GM18508 (cell line): ENCODE results near the gene CEP162.
"Not testable (repeated sequence)": the region's sequence is repeated elsewhere in the genome, so short reads cannot be mapped to it uniquely, and the experiment has no call there.

Experiments used
- ATAC-seq: cut with Tn5 transposase; IDR thresholded peaks from one replicate; pipeline ENCODE4 v1.9.1; 2021; ENCODE audit warnings: moderate number of reproducible peaks; ENCODE audit not compliant: insufficient read depth, unreplicated experiment

The CEP162 gene

DNA sequence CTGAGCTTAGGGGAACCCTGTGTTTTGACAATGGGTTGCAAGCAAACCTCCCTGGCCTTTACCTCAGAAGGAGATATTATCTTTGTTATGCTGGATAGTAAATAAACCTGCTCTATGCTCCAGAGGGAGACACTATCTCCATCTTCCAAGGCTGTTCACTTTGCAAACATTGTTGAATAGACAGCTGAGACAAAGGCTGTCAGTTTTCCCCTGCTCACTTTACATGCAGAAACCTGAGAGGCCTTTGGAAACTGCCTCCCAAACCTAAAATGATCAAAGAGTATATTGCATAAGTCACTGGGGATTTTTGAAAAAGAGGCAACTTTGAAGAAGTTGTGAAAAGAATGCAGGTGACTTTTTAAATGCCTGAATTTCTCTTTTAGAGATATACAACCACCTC lies 132.3 kb downstream of the CEP162 start:
- no peak for ATAC-seq

DNA sequence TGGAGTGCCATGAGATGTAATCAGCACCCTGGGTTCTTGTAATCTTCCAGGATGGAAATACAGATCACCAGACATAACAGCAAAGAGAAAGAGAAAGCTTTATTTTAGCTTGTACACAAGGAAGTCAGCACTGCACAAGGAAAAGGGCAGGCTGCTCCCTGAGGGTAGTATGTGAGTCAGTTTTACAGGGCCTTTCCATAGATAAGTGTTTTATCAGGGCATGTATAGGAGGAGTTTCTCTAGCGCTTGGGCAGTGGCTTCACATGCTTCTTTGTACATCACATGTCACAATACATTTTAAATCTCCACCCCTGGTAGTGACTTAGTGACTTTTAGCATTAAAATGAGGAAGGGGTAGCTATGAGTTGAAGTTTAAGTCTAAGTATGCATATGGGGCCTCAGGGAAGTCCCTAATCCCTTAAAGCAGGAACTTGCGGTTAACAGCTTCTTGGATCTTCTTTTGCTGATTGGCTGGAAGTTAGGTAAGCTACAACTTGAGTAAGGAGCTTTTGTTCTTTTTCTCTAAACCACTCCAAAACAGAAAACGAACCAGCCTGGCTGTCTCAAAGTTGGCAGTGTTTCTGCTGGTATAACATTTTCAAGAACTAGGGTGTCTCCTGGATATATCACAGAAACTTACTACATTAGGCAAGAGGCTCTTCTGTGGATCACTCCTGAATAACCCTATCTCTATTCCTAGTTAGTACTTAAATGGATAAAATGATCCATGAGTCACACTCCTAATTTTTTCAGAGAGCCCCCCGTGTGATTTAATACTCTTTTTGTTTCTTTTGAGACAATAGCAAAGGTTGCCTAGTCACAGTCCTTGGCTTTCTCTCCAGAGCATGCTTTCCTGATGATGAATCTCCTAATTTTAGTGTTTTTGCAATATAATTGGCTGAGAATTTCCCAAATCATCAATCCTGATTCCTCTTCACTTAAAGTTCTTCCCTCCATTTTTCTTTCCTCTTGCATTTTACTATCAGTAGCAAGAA lies 133.7 kb downstream of the CEP162 start:
- no peak for ATAC-seq

DNA sequence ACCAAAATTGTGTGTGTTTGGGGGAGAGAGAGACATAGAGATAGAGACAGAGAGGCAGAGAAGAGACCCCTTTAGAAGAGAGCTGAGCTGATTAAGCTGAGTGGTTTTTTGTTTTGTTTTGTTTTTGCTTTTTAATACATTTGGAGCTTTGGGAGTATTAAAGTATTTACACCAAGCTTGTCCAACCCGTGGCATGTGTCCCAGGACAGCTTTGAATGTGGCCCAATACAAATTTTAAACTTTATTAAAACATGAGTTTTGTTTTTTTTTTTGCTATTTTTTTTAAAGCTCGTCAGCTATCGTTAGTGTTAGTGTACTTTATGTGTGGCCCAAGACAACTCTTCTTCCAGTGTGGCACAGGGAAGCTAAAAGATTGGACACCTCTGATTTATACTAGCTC lies 137.9 kb downstream of the CEP162 start:
- ATAC-seq: no peak

DNA sequence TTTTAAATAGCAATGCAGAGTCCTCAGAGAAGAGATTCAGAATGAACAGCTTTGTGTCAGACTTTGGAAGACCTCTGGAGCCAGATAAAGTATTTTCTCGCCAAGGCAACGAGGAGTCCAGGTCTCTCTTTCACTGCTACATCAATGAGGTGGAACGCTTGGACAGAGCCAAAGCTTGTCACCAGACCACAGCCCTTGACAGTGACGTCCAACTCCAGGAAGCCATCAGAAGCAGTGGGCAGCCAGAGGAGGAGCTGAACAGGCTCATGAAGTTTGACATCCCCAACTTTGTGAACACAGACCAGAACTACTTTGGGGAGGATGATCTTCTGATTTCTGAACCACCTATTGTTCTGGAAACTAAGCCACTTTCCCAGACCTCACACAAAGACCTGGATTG lies 138.4 kb downstream of the CEP162 start:
- ATAC-seq: no peak

DNA sequence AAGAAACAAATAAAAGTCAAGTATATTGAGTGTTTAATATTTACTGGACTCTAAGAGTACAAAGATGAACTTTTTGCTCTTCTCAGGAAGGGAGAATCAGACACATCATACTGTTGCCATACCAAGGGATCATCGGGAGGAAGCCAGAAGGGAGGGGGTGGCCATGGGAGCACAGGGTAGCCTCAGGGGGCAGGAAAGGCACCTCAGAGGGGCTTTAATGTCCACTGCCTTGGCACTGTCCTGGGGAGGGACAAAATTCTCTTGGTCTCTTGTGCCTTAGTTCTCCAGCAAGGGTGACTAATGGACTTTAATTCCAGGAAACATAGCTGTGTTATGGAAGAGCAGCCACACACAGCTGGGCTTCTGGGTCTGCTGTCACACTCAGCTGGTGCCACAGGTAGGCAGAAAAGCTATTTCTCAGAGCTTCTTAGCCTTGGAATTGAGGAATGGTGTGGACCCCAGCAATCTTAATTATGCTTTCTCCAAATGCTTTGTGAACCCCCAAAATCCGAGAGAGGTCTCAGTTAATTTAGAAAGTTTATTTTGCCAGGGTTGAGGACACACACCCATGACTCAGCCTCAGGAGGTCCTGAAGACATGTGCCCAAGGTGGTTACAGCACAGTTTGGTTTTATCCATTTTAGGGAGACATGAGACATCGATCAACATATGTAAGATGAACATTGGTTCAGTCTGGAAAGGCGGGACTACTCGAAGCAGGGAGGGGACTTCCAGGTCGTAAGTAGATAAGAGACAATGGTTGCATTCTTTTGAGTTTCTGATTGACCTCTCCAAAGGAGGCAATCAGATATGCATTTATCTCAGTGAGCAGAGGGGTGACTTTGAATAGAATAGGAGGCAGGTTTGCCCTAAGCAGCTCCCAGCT lies 140.7 kb downstream of the CEP162 start:
- no peak for ATAC-seq

DNA sequence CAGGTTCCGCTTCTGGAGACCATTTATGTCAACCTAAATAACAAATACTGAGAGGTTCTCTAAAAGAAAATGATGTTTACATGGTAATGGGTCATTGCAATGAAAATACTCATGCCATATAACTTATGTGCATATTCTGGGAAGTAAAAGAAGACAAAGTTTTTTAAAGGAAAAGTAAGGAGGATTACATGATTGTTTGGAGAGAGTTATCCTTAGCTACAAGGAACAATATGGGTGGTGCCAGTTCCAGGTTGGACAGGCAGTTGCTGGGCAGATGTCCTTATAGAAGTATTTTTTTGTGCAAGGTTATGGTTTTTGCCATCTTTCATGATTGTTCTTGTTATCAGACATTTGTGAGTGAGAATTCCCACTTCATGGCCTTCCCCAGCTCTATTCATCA lies 141.4 kb downstream of the CEP162 start:
- ATAC-seq: no peak

DNA sequence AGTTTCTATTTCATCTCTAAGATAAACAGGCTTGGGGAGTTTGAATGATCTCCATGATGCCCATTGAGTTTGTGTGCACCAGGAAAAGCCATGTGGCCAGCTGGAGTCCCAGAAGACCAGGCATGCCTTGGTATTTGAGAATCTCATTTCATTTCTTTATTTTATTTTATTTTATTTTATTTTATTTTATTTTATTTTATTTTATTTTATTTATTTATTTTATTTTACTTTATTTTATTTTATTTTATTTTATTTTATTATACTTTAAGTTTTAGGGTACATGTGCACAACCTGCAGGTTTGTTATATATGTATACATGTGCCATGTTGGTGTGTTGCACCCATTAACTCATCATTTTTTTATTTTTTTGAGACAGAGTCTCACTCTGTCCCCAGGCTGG lies 142.7 kb downstream of the CEP162 start:
- not testable (repeated sequence) for ATAC-seq

DNA sequence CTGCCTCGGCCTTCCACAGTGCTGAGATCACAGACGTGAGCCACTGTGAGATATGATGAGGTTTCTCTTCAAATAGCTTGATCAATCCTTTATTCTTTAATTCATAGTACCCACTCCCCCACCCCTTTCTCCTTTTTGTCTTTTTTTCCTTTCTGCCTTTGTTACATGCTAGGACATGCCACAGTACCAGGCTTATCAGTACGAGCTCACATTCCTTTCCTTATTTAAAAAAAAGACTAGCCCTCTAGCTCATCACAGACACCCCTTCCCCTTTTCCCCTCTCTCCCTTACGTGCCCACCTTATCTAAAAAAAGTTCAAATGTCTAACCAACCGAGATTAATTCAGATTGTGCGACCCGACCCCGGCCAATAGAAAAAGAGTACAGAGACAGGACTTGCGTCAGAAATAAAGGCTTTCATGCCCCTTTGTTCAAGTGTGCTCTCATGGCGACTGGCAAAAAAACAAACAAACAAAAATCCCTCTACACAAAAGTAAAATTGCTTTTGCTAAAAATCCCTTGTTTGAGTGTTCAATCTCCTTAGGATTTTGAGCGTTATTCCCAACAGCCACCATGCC lies 144.7 kb downstream of the CEP162 start:
- no peak for ATAC-seq

DNA sequence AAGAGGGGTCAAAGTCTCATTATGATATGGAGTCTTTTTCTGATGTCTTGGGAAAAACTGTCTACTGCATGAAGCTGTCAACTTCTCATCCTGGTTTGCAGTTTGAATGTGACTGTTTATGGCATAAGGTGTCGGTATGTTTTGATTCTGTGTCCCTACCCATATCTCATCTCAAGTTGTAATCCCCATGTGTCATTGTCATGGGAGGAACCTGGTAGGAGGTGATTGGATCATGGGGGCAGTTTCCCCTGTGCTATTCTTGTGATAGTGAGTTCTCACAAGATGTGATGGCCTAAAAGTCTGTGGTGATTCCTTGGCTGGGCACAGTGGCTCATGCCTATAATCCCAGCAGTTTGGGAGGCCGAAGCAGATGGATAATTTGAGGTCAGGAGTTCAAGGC lies 146.2 kb downstream of the CEP162 start:
- ATAC-seq: no peak

DNA sequence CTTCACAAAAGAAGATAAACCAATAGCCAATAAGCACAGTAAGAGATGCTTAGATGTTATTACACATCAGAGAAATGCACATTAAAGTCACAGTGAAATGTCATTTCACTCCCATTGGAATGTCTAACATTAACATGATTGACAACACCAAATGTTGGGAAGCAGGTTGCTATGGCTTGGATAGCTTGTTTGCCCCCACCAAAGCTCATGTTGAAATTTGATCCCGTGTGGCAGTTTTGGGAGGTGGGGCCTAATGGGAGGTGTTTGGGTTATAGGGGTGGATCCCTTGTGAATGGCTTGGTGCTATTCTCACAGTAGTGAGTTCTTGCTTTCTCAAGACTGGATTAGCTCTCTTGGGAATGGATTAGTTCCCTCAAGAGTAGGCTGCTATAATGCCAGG lies 149.1 kb downstream of the CEP162 start:
- no peak for ATAC-seq

DNA sequence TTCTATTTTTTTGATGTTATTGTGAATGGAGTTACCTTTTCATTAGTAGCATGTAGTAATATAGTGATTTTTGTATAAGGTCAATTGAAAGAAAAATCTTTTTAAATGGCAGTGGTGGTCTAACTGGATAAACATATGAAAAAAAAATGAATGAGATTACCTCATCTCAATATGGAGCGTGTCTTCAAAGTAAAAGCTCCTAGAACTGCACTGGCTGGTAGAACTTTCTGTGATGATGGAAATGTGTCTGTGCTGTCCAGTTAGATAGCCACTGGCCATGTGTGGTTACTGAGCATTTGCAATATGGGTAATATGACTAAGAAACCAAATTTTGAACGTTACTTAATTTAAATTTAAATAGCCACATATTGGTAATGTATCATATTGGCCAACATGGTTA lies 149.8 kb downstream of the CEP162 start:
- ATAC-seq: no peak

DNA sequence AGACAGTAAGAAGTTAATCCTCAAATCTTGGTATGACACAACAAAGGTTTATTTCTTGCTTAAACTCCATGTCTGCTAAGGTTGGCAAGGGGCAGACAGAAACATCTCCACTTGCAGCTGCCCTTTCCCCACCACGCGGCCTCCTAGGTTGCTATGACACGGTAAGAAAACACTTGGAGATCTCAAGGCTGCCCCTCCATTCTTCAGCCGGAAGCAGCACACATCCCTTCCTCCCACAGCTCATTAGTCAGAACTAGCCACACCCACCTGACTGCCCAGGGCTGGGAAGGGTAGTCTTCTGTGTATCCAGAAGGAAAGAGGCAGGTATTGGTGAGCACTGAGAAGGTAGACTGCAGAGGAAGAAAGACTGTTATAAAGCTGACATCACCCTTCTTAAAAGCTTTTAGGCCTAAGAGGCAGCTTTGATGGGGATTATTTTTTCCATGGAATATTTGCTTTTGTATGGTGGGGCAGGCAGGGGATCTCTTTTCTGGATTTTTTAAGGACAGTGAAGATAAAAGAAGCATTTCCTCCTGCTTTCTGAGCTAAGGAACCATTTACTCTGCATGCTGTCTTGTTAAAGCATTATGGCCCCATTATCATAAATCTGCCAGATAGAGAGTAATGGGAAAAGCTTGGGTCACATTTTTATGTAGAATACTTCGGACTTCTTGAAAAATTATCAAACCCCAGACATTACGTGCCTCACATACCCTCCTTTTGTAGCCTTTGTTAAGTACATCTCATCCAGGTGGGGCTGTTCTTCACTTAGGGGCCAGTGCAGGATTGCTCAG lies 152.3 kb downstream of the CEP162 start:
- no peak for ATAC-seq
